ENCODE measurements around the gene HNRNPUL1.

DNA sequence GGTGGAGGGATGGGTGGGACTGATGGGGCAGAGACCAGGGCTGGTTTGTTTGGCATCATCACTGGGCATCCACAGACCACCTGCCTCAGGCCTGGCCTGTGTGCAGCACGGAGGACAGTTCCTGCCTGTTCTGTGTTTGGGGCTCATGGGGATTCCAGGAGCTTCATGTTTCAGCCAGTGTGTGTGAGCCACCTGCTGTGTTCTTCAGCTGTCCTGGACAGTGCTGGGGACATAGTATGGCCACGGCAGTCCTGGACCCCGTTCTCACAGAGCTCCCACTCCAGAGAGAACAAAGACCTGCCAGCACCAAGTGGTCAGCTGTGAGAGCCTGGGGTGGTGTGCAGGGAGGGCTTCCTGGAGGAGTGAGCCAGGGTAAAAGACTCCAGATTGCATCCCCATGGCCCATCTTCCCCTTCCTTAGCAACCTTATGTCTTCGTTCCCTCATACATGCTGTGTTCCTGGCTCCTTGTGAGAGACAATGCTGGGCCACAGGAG is 43.8 kb downstream of the HNRNPUL1 start:
- TF ChIP-seq, protein P1, sequence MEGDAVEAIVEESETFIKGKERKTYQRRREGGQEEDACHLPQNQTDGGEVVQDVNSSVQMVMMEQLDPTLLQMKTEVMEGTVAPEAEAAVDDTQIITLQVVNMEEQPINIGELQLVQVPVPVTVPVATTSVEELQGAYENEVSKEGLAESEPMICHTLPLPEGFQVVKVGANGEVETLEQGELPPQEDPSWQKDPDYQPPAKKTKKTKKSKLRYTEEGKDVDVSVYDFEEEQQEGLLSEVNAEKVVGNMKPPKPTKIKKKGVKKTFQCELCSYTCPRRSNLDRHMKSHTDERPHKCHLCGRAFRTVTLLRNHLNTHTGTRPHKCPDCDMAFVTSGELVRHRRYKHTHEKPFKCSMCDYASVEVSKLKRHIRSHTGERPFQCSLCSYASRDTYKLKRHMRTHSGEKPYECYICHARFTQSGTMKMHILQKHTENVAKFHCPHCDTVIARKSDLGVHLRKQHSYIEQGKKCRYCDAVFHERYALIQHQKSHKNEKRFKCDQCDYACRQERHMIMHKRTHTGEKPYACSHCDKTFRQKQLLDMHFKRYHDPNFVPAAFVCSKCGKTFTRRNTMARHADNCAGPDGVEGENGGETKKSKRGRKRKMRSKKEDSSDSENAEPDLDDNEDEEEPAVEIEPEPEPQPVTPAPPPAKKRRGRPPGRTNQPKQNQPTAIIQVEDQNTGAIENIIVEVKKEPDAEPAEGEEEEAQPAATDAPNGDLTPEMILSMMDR (conservative IDR thresholded peaks at IDR 0.05; ENCODE audit: low read length) = no peak
- no peak for TF ChIP-seq EZH2phosphoT487 (IDR thresholded peaks at IDR 0.05; ENCODE audit: borderline replicate concordance)

Measured in Loucy (cell line).